Jurkat, Clone E6-1 (cell line): ENCODE results near the gene PRELID3B.

Experiments
- DNase-seq: peaks from one replicate; pipeline ENCODE4 v3.0.0-alpha.2; 2011; ENCODE audit warnings: low read depth, low spot score
- H3K4me3 ChIP-seq: 2 replicates; pipeline ENCODE4 v1.5.1; 2011; ENCODE audit warnings: mild to moderate bottlenecking, low read length, control low read depth, moderate library complexity

The PRELID3B gene

DNA sequence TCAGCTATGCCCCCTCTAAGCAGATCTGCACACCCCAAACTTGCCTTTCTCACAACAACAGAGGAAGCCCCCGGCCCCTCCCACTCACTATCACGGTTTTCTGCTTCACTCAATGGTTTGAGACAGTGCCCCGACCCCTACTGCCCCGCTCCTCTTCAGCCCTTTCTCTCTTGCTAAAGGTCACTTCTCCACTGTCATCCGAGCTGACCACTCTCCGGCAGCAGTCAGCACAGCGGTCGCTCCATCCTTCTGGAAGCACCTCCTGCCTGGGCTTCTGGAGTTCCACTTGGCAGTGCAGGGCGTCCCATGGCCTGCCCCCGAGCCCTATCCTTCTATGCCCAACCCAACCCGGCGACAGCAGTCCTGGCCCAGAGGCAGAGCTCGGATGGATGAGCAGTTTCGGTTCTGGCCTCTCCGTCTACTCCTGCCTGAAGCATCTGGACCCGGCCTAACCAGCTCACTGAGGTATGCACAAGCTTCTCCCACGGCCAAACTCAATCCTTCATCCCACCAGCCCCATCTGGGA, 39.6 kb downstream of the PRELID3B start:
- no peak for DNase-seq
- H3K4me3 ChIP-seq: no peak overlapping the region

- DNase-seq: no peak
- H3K4me3 ChIP-seq: no peak overlapping the region
Observed at GRCh38 chr20:59002388-59002787, 40.2 kb downstream of the PRELID3B start.

- no peak for DNase-seq
- no peak overlapping the region for H3K4me3 ChIP-seq
Observed at GRCh38 chr20:59001449-59002171, 41.0 kb downstream of the PRELID3B start.

DNA sequence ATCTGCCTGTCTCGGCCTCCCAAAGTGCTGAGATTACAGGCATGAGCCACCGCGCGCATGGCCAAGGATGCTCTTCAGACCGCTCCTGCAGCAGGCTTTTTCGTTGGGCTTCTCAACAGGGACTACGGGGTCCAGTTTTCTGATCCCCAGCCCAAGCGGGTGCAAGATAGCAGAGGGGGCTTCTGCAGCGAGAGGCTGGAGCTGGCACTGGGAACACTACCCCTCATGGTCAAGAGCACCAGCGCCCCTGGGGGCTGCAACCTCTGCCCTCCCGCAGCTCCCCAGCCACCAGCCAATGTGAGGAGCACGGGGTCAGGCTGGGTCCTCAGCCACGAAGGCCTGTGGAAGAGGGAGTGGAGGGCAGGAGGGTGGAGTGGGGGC, 41.5 kb downstream of the PRELID3B start:
- DNase-seq: no peak
- H3K4me3 ChIP-seq: no peak overlapping the region

DNA sequence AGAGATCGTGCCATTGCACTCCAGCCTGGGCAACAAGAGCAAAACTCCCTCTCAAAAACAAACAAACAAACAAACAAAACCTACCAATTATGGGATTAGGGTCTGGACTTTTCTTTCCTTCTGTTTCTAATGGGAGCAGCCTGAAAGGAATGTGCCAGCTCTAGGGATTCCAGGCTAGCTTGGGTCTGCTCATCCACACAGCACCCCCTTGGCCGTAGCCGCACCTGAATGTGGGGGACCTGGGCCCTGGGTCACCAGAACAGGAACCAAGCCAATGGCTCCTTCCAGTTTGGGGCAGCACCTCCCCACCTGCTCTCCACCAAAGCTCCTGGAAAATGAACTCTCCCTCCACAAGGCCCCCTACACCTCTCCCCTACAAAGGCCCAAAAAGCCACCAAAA, 42.3 kb downstream of the PRELID3B start:
- no peak for DNase-seq
- H3K4me3 ChIP-seq: no peak overlapping the region

GRCh38 chr20:58998656-58999055, 43.9 kb downstream of the PRELID3B start:
- H3K4me3 ChIP-seq: no peak overlapping the region
- DNase-seq: no peak

GRCh38 chr20:58997141-58997770, 45.3 kb downstream of the PRELID3B start:
- DNase-seq: no peak
- H3K4me3 ChIP-seq: no peak overlapping the region

- no peak for DNase-seq
Observed at GRCh38 chr20:58996226-58996611, 46.4 kb downstream of the PRELID3B start.

DNA sequence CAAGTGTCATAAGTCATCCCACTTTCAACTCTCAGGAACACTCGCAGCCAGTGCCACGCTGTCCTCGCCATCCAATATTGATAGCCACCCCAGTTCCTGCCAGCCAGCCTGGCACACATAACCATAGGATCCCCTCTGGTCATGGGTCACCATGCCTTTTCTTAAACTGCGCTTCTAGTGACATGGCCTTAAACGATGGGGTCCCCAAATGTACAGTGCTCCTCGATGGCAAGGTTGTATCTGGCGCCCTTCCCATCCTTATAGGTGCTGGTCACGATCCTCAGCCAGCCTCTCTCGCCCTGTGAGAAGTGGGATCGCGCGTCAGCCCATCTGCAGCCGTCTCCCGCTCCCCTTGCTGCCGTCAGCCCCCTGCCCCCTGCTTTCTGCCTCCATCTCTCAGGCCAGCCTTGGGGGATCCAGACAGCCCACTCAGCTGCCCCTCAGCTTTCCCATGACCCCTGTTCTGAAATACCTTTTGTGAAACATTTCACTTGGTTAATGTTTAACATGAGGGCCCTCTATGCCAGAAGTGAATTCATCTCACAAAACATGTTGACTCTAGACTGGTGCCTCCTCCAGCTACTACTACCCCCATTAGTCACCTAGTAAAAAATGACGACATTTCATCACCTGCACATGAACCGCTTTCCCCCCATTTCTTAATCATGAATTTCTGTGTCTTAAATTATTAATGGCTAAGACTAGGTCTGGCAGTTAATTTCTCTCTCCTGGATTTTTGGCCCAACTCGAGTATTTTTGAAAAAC, 46.9 kb downstream of the PRELID3B start:
- DNase-seq: no peak
- no peak overlapping the region for H3K4me3 ChIP-seq

More at GRCh38 chr20:58996226-58996611, 46.4 kb downstream of the PRELID3B start:
- no peak overlapping the region for H3K4me3 ChIP-seq

GRCh38 chr20:58994390-58995159, 48.0 kb downstream of the PRELID3B start:
- DNase-seq: no peak
- no peak overlapping the region for H3K4me3 ChIP-seq

DNA sequence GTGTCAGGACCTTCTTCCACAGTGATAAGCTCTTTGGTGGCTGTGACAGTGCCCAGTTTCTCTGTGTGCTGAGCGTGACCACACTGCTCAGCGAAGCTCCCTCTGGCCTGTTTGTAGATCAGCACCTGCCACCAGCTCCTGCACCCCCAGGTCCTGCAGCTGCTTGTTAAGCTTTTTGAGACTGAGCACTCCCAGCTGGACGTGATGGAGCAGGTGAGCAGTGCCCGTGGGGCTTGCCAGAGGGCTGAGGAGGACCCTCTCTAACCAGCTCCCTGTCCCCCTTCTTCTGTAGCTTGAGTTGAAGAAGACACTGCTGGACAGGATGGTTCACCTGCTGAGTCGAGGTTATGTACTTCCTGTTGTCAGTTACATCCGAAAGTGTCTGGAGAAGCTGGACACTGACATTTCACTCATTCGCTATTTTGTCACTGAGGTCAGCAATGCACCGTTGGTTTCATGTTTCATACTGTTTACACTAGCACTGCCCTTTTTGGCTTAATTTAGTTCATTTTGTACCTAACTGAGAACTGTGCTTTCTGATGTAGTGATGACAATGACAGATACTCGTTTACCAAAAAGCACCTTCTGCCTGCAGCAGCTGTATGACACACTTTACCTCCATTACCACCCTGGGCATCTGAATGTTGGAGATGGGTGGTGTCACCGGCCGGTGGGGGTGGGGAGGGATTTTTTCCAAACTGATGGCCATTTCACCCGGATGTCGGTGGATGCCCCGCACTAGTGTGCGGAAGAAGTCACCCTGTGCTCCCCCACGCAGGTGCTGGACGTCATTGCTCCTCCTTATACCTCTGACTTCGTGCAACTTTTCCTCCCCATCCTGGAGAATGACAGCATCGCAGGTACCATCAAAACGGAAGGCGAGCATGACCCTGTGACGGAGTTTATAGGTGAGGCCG, 49.0 kb downstream of the PRELID3B start:
- no peak for DNase-seq
- H3K4me3 ChIP-seq: no peak overlapping the region

- no peak for DNase-seq
Observed at GRCh38 chr20:58992911-58993310, 49.7 kb downstream of the PRELID3B start.

GRCh38 chr20:58991715-58992114, 50.9 kb downstream of the PRELID3B start:
- H3K4me3 ChIP-seq: no peak overlapping the region
- DNase-seq: no peak

More at GRCh38 chr20:58992911-58993310, 49.7 kb downstream of the PRELID3B start:
- H3K4me3 ChIP-seq: no peak overlapping the region

DNA sequence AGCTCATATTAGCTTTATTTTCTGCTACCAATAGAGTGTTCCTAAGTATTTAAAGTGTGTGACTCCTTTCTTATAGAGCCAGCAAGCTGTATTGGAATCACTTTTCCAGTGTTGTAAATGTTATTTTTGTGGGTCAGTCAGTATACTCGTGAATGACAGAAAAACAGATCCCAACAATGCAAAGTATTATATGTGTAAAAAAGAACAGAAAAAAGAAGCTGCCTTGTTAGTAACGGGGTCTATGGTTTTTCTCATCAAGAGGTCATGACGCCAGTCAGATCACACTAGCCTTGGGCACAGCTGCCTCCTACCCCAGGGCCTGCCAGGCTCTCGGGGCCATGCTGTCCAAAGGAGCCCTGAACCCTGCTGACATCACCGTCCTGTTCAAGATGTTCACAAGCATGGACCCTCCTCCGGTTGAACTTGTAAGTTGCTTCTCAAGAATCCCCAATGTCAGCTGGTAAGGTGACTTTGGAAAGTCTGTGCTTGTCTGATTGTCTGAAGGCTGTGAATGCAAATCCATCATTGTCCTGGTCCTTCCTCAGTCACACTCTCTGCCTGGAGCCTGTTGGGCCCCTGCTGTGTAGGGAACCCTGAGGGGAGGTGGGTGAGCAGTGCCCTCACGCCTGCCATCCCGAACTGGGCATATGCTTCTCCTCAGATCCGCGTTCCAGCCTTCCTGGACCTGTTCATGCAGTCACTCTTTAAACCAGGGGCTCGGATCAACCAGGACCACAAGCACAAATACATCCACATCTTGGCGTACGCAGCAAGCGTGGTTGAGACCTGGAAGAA, 51.7 kb downstream of the PRELID3B start:
- no peak overlapping the region for H3K4me3 ChIP-seq
- DNase-seq: no peak

DNA sequence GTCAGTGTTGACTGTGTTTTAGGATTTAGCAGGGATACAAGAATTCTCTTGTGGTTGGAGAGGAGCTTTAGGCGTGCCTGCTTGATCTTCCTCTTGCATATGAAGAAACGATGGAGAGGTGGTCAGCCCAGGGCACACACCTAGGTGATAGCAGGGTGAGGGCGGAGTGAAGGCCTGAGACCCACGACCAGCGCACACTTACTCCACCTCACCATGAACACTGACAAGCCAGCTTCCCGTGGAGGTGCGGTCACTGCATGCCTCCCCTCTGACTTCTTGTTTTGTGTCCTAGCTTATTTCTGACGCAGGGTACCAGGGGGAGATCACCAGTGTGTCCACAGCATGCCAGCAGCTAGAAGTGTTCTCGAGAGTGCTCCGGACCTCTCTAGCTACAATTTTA, 53.4 kb downstream of the PRELID3B start:
- no peak overlapping the region for H3K4me3 ChIP-seq
- no peak for DNase-seq

DNA sequence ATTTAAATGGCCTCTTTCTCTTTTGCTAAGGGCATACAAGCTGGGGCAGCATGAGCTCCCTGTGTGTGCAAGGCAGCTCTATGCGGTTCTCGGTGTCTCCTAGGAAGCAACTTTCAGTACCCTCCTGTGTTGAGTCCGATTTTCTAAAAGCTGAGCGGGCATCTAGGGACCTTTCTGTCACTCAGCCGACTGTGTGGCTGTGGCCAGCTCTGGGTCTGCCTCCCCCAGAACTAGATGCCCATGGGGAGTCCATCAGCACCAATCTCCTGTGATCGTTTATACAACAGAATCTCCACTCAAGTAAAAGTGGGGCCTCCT, 54.1 kb downstream of the PRELID3B start:
- H3K4me3 ChIP-seq: no peak overlapping the region
- DNase-seq: no peak

GRCh38 chr20:58987790-58988564, 54.6 kb downstream of the PRELID3B start:
- H3K4me3 ChIP-seq: no peak overlapping the region
- no peak for DNase-seq
